HepG2 (cell line): ENCODE data around the gene FAM163A. TPM values are rescaled to one million over a fixed set of nuclear protein-coding genes. Genes with fewer than 3 reads are reported as not detected.
"Not testable (repeated sequence)": the region's sequence is repeated elsewhere in the genome, so short reads cannot be mapped to it uniquely, and the experiment has no call there.

Experiments
- ATAC-seq: fragments of 200-7000 bp; cut with Tn5 transposase; 3 replicates; pipeline ENCODE4 v1.9.1; 2020; ENCODE audit warnings: mild to moderate bottlenecking, moderate library complexity
- BruUV-seq: library from RNA; stranded (reverse); fragments of 400-500 nt; replicated peaks from 2 replicates; lab custom pipeline; 2021; lab: Mats Ljungman, UMichigan
- CTCF ChIA-PET: fragments of 300-600 bp; formaldehyde crosslinking; extraction: SDS; loops from one replicate; lab custom pipeline; 2021; ENCODE audit warnings: low total read pairs, inconsistent platforms, low intra/inter-chr PET ratio; lab: Yijun Ruan, JAX
- POLR2A ChIA-PET: fragments of 350-600 bp; sonication (Branson Sonifier 250); formaldehyde crosslinking; loops from one replicate; lab custom pipeline; 2020; ENCODE audit warnings: antibody characterized with exemption, inconsistent platforms; lab: Yijun Ruan, JAX
- DNase-seq: peaks from one replicate; pipeline ENCODE4 v3.0.0-alpha.2; 2015; ENCODE audit warnings: low spot score
- FAIRE-seq: peaks from 3 replicates; lab custom pipeline; 2011; peaks lifted over from hg19 to GRCh38; lab: Jason Lieb, UNC
- H2AFZ ChIP-seq: one replicate; pipeline ENCODE4 v1.6.1; 2011; ENCODE audit warnings: low read length, inconsistent platforms
- H3K27ac ChIP-seq: fragments of 300-600 bp; 3 replicates; pipeline ENCODE4 v1.8.0; 2011; ENCODE audit warnings: mixed run types, mild to moderate bottlenecking, mixed read lengths, low read length, inconsistent platforms; ENCODE audit not compliant: insufficient read depth; ENCODE audit errors: extremely low read length
- H3K27me3 ChIP-seq, 2 experiments: fragments of 200-600 bp in 1 of 2; 2 replicates in 1 of 2; 3 replicates in 1 of 2; pipeline versions ENCODE4 v1.6.0 to v1.8.0; 2011; ENCODE audit warnings: low read length in 2 of 2, mild to moderate bottlenecking in 2 of 2, moderate library complexity in 2 of 2, inconsistent platforms in 1 of 2; ENCODE audit not compliant: insufficient read depth in 2 of 2, control insufficient read depth in 1 of 2
- H3K36me3 ChIP-seq, 2 experiments: fragments of 200-600 bp in 1 of 2; replicated peaks in 1 of 2; 2 replicates in 1 of 2; 3 replicates in 1 of 2; pipeline versions ENCODE4 v1.5.1 to v1.8.0; 2011; ENCODE audit warnings: low read length in 2 of 2, inconsistent platforms in 1 of 2; ENCODE audit not compliant: insufficient read depth in 2 of 2, control insufficient read depth in 1 of 2
- H3K4me1 ChIP-seq: 2 replicates; pipeline ENCODE4 v1.5.1; 2012; ENCODE audit warnings: low read length, inconsistent platforms; ENCODE audit not compliant: insufficient read depth
- H3K4me2 ChIP-seq: 2 replicates; pipeline ENCODE4 v1.6.0; 2011; ENCODE audit warnings: low read depth, low read length, inconsistent platforms
- H3K4me3 ChIP-seq, 3 experiments: fragments of 200-600 bp in 1 of 3; sonication (generic), shearing (Covaris generic) in 1 of 3; replicated peaks in 1 of 3; 2 replicates each; pipeline ENCODE4 v1.5.1; 2011 to 2016; ENCODE audit warnings: low read length in 3 of 3, inconsistent platforms in 2 of 3, low read depth in 2 of 3, mild to moderate bottlenecking in 2 of 3, control low read depth in 1 of 3, mixed read lengths in 1 of 3; ENCODE audit not compliant: insufficient read depth in 1 of 3
- H3K79me2 ChIP-seq: one replicate; pipeline ENCODE4 v1.6.1; 2011; ENCODE audit warnings: low read length, inconsistent platforms; ENCODE audit not compliant: insufficient read depth
- H3K9ac ChIP-seq: 2 replicates; pipeline ENCODE4 v1.6.0; 2011; ENCODE audit warnings: mild to moderate bottlenecking, low read depth, low read length, inconsistent platforms; ENCODE audit not compliant: insufficient read depth
- H3K9me3 ChIP-seq: 2 replicates; pipeline ENCODE4 v1.5.1; 2012; ENCODE audit warnings: mild to moderate bottlenecking, low read length
- H4K20me1 ChIP-seq: 2 replicates; pipeline ENCODE4 v1.6.0; 2011; ENCODE audit warnings: inconsistent platforms, mild to moderate bottlenecking, low read length, moderate library complexity; ENCODE audit not compliant: insufficient read depth
- KAT7 ChIP-seq: IDR thresholded peaks from 2 replicates; pipeline ENCODE4 v1.6.1; 2018; ENCODE audit warnings: borderline replicate concordance, missing compliant biosample characterization
- NFYB ChIP-seq: sonication (generic); formaldehyde crosslinking; IDR thresholded peaks from 2 replicates; pipeline ENCODE4 v1.4.0; 2020; ENCODE audit warnings: missing genetic modification reagents
- POGZ ChIP-seq: sonication (generic); formaldehyde crosslinking; IDR thresholded peaks from 2 replicates; pipeline ENCODE4 v1.4.0; 2020; ENCODE audit warnings: mild to moderate bottlenecking, missing genetic modification reagents
- SCMH1 ChIP-seq: sonication (generic); formaldehyde crosslinking; IDR thresholded peaks from 2 replicates; pipeline ENCODE4 v1.9.0; 2021; ENCODE audit warnings: missing genetic modification reagents, mild to moderate bottlenecking, borderline replicate concordance
- TAF1 ChIP-seq: sonication (generic); formaldehyde crosslinking; IDR thresholded peaks from 2 replicates; pipeline ENCODE4 v1.4.0; 2020; ENCODE audit warnings: missing genetic modification reagents
- ZNF274 ChIP-seq: sonication (generic); formaldehyde crosslinking; IDR thresholded peaks from 2 replicates; pipeline ENCODE4 v1.5.1; 2020; ENCODE audit warnings: mild to moderate bottlenecking, missing genetic modification reagents
- ZNF276 ChIP-seq: sonication (generic); formaldehyde crosslinking; IDR thresholded peaks from 2 replicates; pipeline ENCODE4 v1.4.0; 2020; ENCODE audit warnings: mild to moderate bottlenecking, low read depth, missing genetic modification reagents
- ZNF800 ChIP-seq: sonication (generic); formaldehyde crosslinking; IDR thresholded peaks from 2 replicates; pipeline ENCODE4 v1.4.0; 2020; ENCODE audit warnings: missing genetic modification reagents
- ZSCAN20 ChIP-seq: sonication (generic); formaldehyde crosslinking; IDR thresholded peaks from 2 replicates; pipeline ENCODE4 v1.4.0; 2020; ENCODE audit warnings: missing genetic modification reagents, mild to moderate bottlenecking, borderline replicate concordance
- WGBS: methylation state at CpG from one replicate; pipeline ENCODE4 v1.1.6; 2017; ENCODE audit warnings: low lambda C conversion rate; 5-methylcytosine and 5-hydroxymethylcytosine counted together
- in situ Hi-C: cut with HindIII; loops from 2 replicates; pipeline ENCODE4 v1.10.0; 2017; ENCODE audit warnings: low pct_unique_long_range_greater_than_20kb; ENCODE audit not compliant: extremely low pct_ligation_motif_present
- intact Hi-C: fragments of 100-400 bp; cut with micrococcal nuclease; formaldehyde crosslinking; loops from one replicate; pipeline ENCODE4 v1.10.0; 2022; ENCODE audit not compliant: unreplicated experiment
- polyA plus RNA-seq, 8 experiments: library from polyadenylated mRNA; depleted of rRNA in 3 of 8; stranded (reverse) in 7 of 8; unstranded in 1 of 8; fragments of >200 nt; fragmentation: Illumina TruSeq in 4 of 8; extraction: Trizol in 4 of 8; gene quantifications; 2 replicates each; pipeline versions ENCODE4 v1.2.1 to v1.2.3, GENCODE V29; 2011 to 2016; ENCODE audit warnings: low read depth in 4 of 8, missing spikeins in 1 of 8, mixed read lengths in 1 of 8; ENCODE audit not compliant: insufficient read depth in 1 of 8
- total RNA-seq, 5 experiments: library from RNA; depleted of rRNA; stranded (reverse); fragments of >200 nt; fragmentation: Illumina TruSeq; extraction: Trizol; gene quantifications; 2 replicates each; pipeline ENCODE4 v1.2.3, GENCODE V29; 2016; ENCODE audit warnings: low read depth in 1 of 5
- TF ChIP-seq, protein P1 (sequence below): sonication (generic); formaldehyde crosslinking; IDR thresholded peaks from 2 replicates; pipeline ENCODE4 v1.4.0; 2020; ENCODE audit warnings: missing genetic modification reagents

FAM163A gene
- total and polyA plus RNA-seq, 2 of the 13 experiments (the other 11 are each of a cell fraction or from before 2014, with no cell fraction given), result not detected

- in situ Hi-C loops, FAIRE-seq, DNase-seq, H3K27me3 ChIP-seq, ATAC-seq, H3K36me3 ChIP-seq, H3K4me1 ChIP-seq, H2AFZ ChIP-seq, H4K20me1 ChIP-seq, H3K27ac ChIP-seq, CTCF ChIA-PET, H3K9me3 ChIP-seq, H3K9ac ChIP-seq, BruUV-seq, POLR2A ChIA-PET, intact Hi-C loops, H3K79me2 ChIP-seq, H3K4me3 ChIP-seq, H3K4me2 ChIP-seq: not testable (repeated sequence)
- peak; percentile 38; the same call in 1 of the 2 replicates for TF ChIP-seq NFYB (CRISPR knock-in tag)
- WGBS, result 86% methylated on average over 6 of the region's 38 CpGs
These were observed 93.8 kb downstream of the FAM163A start for GRCh38 chr1:179836686-179837445.

- H3K79me2 ChIP-seq, result no peaks in the 10 kb centered on the region
- intact Hi-C loops, result no loop called here
- no TSS peak for BruUV-seq
- no peak overlapping the region for H3K9ac ChIP-seq
- no peak overlapping the region for H2AFZ ChIP-seq
- no peaks in the 10 kb centered on the region for H3K9me3 ChIP-seq
- no peak overlapping the region for H3K4me3 ChIP-seq
- DNase-seq (no peak), ATAC-seq (no peak), FAIRE-seq (no peak)
- no peaks in the 10 kb centered on the region for H3K27me3 ChIP-seq
- CTCF ChIA-PET, result no interaction called here
- POLR2A ChIA-PET, result no interaction called here
- H3K27ac ChIP-seq, result no peak overlapping the region
- in situ Hi-C loops, result no loop called here
- H3K4me2 ChIP-seq, result no peak overlapping the region
- no peaks in the 10 kb centered on the region for H4K20me1 ChIP-seq
- no peaks in the 10 kb centered on the region for H3K4me1 ChIP-seq
- H3K36me3 ChIP-seq, result peaks cover 1 to 8% of the 10 kb centered on the region in 2 experiments; a peak in 1 of 5 replicates
- 100% methylated on average over 3 of the region's 3 CpGs for WGBS
- TF ChIP-seq TAF1 (CRISPR knock-in tag) (no peak), KAT7 (CRISPR knock-in tag) (no peak), ZSCAN20 (CRISPR knock-in tag) (no peak), SCMH1 (CRISPR knock-in tag) (no peak), POGZ (CRISPR knock-in tag) (no peak), ZNF276 (no peak), ZNF800 (no peak), ZNF274 (CRISPR knock-in tag) (no peak)
- TF ChIP-seq, protein P1, sequence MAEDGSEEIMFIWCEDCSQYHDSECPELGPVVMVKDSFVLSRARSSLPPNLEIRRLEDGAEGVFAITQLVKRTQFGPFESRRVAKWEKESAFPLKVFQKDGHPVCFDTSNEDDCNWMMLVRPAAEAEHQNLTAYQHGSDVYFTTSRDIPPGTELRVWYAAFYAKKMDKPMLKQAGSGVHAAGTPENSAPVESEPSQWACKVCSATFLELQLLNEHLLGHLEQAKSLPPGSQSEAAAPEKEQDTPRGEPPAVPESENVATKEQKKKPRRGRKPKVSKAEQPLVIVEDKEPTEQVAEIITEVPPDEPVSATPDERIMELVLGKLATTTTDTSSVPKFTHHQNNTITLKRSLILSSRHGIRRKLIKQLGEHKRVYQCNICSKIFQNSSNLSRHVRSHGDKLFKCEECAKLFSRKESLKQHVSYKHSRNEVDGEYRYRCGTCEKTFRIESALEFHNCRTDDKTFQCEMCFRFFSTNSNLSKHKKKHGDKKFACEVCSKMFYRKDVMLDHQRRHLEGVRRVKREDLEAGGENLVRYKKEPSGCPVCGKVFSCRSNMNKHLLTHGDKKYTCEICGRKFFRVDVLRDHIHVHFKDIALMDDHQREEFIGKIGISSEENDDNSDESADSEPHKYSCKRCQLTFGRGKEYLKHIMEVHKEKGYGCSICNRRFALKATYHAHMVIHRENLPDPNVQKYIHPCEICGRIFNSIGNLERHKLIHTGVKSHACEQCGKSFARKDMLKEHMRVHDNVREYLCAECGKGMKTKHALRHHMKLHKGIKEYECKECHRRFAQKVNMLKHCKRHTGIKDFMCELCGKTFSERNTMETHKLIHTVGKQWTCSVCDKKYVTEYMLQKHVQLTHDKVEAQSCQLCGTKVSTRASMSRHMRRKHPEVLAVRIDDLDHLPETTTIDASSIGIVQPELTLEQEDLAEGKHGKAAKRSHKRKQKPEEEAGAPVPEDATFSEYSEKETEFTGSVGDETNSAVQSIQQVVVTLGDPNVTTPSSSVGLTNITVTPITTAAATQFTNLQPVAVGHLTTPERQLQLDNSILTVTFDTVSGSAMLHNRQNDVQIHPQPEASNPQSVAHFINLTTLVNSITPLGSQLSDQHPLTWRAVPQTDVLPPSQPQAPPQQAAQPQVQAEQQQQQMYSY (CRISPR knock-in tag), result no peak
These were observed 97.0 kb downstream of the FAM163A start for GRCh38 chr1:179840107-179840506.
